Liver (tissue), 9 donors: Measurements from ENCODE around the gene PPT2. TPM values are rescaled to one million over a fixed set of nuclear protein-coding genes. Genes with fewer than 3 reads are reported as not detected.

ENCODE experiments used
- DNase-seq: peaks from one replicate; pipeline ENCODE4 v3.0.0-alpha.2; 2017; ENCODE audit warnings: low spot score
- H3K27ac ChIP-seq, 2 donors: one replicate each; pipeline ENCODE4 v1.7.0; 2013; ENCODE audit warnings: inconsistent platforms in 2 of 2, low read length in 2 of 2, control low read depth in 1 of 2, low read depth in 1 of 2, mild to moderate bottlenecking in 1 of 2
- H3K27me3 ChIP-seq, 4 donors: one replicate each; pipeline versions ENCODE4 v1.6.1 to v1.7.0; 2013; ENCODE audit warnings: low read length in 3 of 4, inconsistent platforms in 1 of 4, mild to moderate bottlenecking in 1 of 4, moderate library complexity in 1 of 4; ENCODE audit not compliant: control insufficient read depth in 4 of 4, insufficient read depth in 4 of 4
- H3K36me3 ChIP-seq, 4 donors: one replicate each; pipeline versions ENCODE4 v1.6.1 to v1.7.0; 2013; ENCODE audit warnings: low read length in 3 of 4, mild to moderate bottlenecking in 3 of 4, low read depth in 1 of 4, moderate library complexity in 1 of 4; ENCODE audit not compliant: control insufficient read depth in 4 of 4, insufficient read depth in 3 of 4
- H3K4me1 ChIP-seq, 4 donors: one replicate each; pipeline versions ENCODE4 v1.6.1 to v1.7.0; 2013; ENCODE audit warnings: low read length in 3 of 4, mild to moderate bottlenecking in 3 of 4, moderate library complexity in 1 of 4; ENCODE audit not compliant: control insufficient read depth in 4 of 4, insufficient read depth in 4 of 4
- H3K4me3 ChIP-seq, 3 donors: one replicate each; pipeline versions ENCODE4 v1.6.1 to v1.7.0; 2013; ENCODE audit warnings: low read length in 3 of 3, control low read depth in 1 of 3, low read depth in 1 of 3, mild to moderate bottlenecking in 1 of 3
- H3K9ac ChIP-seq, 2 donors: one replicate each; pipeline ENCODE4 v1.7.0; 2013; ENCODE audit warnings: low read length in 2 of 2, mild to moderate bottlenecking in 2 of 2, moderate library complexity in 2 of 2, control low read depth in 1 of 2, low read depth in 1 of 2
- H3K9me3 ChIP-seq, 4 donors: one replicate each; pipeline versions ENCODE4 v1.6.1 to v1.7.0; 2013; ENCODE audit warnings: low read length in 3 of 4; ENCODE audit not compliant: control insufficient read depth in 4 of 4
- EGR1 ChIP-seq, 2 donors: IDR thresholded peaks; 2 replicates each; pipeline ENCODE4 v1.6.1; 2016 to 2018; ENCODE audit warnings: antibody characterized with exemption in 2 of 2, low read depth in 2 of 2
- FOXA1 ChIP-seq: IDR thresholded peaks from 2 replicates; pipeline ENCODE4 v1.6.1; 2016; ENCODE audit warnings: antibody characterized with exemption
- FOXA2 ChIP-seq: IDR thresholded peaks from 2 replicates; pipeline ENCODE4 v1.6.1; 2016; ENCODE audit warnings: antibody characterized with exemption
- GABPA ChIP-seq, 2 donors: IDR thresholded peaks in 1 of 2; conservative IDR thresholded peaks in 1 of 2; 2 replicates each; pipeline ENCODE4 v1.6.1; 2016; ENCODE audit warnings: antibody characterized with exemption in 2 of 2, mild to moderate bottlenecking in 1 of 2, moderate library complexity in 1 of 2
- HNF4G ChIP-seq: IDR thresholded peaks from 2 replicates; pipeline ENCODE4 v1.6.1; 2016; ENCODE audit warnings: antibody characterized with exemption
- JUND ChIP-seq, 2 donors: IDR thresholded peaks; 2 replicates each; pipeline ENCODE4 v1.6.1; 2016; ENCODE audit warnings: antibody characterized with exemption in 2 of 2
- NR2F2 ChIP-seq: IDR thresholded peaks from 2 replicates; pipeline ENCODE4 v1.6.1; 2016; ENCODE audit warnings: antibody characterized with exemption
- RXRA ChIP-seq, 2 donors: IDR thresholded peaks; 2 replicates each; pipeline ENCODE4 v1.6.1; 2017 to 2018; ENCODE audit warnings: antibody characterized with exemption in 2 of 2, mild to moderate bottlenecking in 1 of 2
- SP1 ChIP-seq: IDR thresholded peaks from 2 replicates; pipeline ENCODE4 v1.6.1; 2018; ENCODE audit warnings: antibody characterized with exemption, mild to moderate bottlenecking
- TAF1 ChIP-seq: conservative IDR thresholded peaks from 2 replicates; pipeline ENCODE4 v1.6.1; 2016; ENCODE audit warnings: antibody characterized with exemption, mild to moderate bottlenecking
- WGBS: extraction: QIAGEN DNeasy Blood & Tissue Kit; methylation state at CpG from one replicate; pipeline ENCODE4 v1.1.7; 2013; 5-methylcytosine and 5-hydroxymethylcytosine counted together
- polyA plus RNA-seq, 2 donors: library from polyadenylated mRNA; stranded (reverse) in 1 of 2; unstranded in 1 of 2; fragments of 200-250 nt in 1 of 2; fragments of >200 nt in 1 of 2; fragmentation: Nextera tagmentation in 1 of 2; extraction: Ambion mirVana in 1 of 2; gene quantifications; one replicate each; pipeline versions ENCODE4 v1.2.1 to v1.2.3, GENCODE V29; 2013 to 2015
- total RNA-seq, 2 donors: library from RNA; depleted of rRNA; stranded (reverse); fragments of >200 nt; gene quantifications; one replicate each; pipeline ENCODE4 v1.2.3, GENCODE V29; 2014
- TF ChIP-seq, protein P1 (sequence below): IDR thresholded peaks from 2 replicates; pipeline ENCODE4 v1.6.1; 2016; ENCODE audit warnings: antibody characterized with exemption
- TF ChIP-seq, protein P2 (sequence below): IDR thresholded peaks from 2 replicates; pipeline ENCODE4 v1.6.1; 2016; ENCODE audit warnings: antibody characterized with exemption
- donor health status: healthy.
- donor health status: healthy.
- donor health status: healthy.
- donor health status: healthy.
- donor health status: healthy.

The PPT2 gene
- total and polyA plus RNA-seq, 4 donors, result 7.6 to 47.4 (median 15.1) TPM

DNA sequence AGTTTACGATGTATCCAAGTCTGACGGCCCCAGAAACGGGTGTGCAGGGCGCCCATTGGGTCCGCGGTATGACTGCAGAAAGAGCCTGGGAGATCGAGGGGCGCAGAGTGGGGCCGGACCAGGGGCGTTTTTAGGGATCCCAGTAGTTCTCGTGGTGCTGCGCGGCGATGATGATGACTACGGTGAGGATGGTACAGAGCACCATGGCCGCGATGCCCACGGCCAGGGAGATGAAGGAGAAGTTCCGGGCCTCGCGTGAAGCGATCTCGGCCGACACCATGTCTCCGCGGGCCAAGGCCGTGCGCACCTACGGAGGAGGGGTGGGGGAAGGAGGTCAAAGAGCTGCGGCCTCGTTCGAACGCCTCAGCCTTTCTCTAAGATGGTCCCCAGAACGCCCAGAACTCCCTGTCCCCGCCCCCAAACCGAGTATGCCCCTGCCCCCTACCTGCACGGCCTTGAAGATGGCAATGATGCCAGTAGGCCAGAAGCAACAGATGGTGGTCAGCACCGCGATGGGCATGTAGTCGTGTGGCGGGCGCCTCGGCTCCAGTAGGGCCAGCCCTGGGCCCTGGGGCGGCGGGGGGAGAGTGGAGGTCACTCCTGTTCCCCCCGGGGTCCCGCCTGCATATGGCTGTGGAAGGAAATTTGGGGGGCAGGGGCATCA is 4.7 kb upstream of the PPT2 start:
- TF ChIP-seq HNF4G, result no peak
- TF ChIP-seq, protein P1, sequence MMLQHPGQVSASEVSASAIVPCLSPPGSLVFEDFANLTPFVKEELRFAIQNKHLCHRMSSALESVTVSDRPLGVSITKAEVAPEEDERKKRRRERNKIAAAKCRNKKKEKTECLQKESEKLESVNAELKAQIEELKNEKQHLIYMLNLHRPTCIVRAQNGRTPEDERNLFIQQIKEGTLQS, result no peak
- no peak for TF ChIP-seq JUND (IDR thresholded peaks at IDR 0.05)
- TF ChIP-seq, protein P2, sequence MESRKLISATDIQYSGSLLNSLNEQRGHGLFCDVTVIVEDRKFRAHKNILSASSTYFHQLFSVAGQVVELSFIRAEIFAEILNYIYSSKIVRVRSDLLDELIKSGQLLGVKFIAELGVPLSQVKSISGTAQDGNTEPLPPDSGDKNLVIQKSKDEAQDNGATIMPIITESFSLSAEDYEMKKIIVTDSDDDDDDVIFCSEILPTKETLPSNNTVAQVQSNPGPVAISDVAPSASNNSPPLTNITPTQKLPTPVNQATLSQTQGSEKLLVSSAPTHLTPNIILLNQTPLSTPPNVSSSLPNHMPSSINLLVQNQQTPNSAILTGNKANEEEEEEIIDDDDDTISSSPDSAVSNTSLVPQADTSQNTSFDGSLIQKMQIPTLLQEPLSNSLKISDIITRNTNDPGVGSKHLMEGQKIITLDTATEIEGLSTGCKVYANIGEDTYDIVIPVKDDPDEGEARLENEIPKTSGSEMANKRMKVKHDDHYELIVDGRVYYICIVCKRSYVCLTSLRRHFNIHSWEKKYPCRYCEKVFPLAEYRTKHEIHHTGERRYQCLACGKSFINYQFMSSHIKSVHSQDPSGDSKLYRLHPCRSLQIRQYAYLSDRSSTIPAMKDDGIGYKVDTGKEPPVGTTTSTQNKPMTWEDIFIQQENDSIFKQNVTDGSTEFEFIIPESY, result no peak
- TF ChIP-seq TAF1, result no peak
- TF ChIP-seq GABPA (IDR thresholded peaks at IDR 0.05 in 1 of 2, conservative IDR thresholded peaks at IDR 0.05 in 1 of 2), result no peak
- Histone ChIP-seq H3K36me3 (no peaks in the 10 kb centered on the region), H3K9ac (no peak overlapping the region), H3K27me3 (peaks cover 0 to 5% (median 0%) of the 10 kb centered on the region in 4 donors), H3K4me1 (peaks cover 0 to 12% (median 5%) of the 10 kb centered on the region in 4 donors), H3K27ac (no peak overlapping the region), H3K9me3 (peaks cover 0 to 2% (median 0%) of the 10 kb centered on the region in 4 donors), H3K4me3 (peak overlapping the region in 1 of 3 donors; percentile 1)
- no peak for DNase-seq
- 41% methylated on average over 47 of the region's 47 CpGs for WGBS

DNA sequence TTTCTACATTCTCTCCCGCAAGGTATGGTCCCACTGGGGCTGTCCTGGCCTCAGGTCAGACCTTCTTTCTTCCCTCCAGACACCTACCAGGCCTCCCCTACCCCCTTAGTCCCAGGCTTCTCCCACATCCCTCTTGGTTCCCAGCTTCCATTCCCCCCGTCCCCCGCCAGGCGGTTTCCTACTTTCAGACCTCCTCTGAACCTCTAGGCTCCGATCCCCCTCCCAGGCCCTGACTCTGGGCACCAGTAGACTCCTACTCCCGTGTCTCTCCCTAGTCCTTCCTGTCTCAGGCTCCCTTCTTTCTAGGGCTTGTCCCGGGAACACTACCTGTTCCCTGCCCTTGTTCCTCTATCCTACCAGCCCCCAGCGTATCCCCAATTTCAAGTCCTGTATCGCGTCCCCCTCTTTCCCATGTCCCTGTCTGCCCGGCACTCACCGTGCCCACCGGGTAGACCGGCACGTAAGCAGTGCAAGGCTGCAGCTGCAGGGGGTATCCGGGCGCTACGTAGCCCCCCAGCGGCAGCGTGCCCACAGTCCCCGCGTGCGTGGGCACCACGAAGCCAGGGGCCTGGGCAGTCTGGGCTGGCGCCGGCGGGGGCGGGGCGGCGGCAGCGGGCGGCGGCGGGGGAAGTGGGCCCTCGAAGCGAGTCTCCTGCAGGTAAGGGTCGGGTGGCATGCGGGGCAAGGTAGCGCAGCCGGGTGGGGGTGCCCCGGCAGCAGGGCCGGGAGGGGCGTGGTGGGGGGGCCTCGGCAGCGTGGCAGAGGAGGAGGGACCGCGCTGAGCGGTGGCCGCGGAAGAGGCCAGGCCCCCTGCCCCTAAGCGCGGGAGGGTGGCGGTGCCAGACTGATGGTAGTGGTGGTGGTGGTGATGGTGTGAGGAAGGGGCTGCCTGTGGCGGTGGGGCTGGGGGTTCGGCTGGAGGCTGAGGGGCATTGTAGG is 3.7 kb upstream of the PPT2 start:
- TF ChIP-seq NR2F2, result no peak
- TF ChIP-seq FOXA2, result no peak
- TF ChIP-seq RXRA (IDR thresholded peaks at IDR 0.05), result no peak
- TF ChIP-seq EGR1 (IDR thresholded peaks at IDR 0.05; ENCODE audit: low read depth in 2 of 2), result no peak
- no peak for DNase-seq
- Histone ChIP-seq H3K27me3 (peaks cover 0 to 5% (median 0%) of the 10 kb centered on the region in 4 donors), H3K4me3 (no peak overlapping the region), H3K27ac (no peak overlapping the region), H3K9ac (no peak overlapping the region), H3K4me1 (peaks cover 6 to 22% (median 10%) of the 10 kb centered on the region in 4 donors), H3K36me3 (no peaks in the 10 kb centered on the region), H3K9me3 (peaks cover 0 to 2% (median 0%) of the 10 kb centered on the region in 4 donors)
- 43% methylated on average over 55 of the region's 55 CpGs for WGBS

DNA sequence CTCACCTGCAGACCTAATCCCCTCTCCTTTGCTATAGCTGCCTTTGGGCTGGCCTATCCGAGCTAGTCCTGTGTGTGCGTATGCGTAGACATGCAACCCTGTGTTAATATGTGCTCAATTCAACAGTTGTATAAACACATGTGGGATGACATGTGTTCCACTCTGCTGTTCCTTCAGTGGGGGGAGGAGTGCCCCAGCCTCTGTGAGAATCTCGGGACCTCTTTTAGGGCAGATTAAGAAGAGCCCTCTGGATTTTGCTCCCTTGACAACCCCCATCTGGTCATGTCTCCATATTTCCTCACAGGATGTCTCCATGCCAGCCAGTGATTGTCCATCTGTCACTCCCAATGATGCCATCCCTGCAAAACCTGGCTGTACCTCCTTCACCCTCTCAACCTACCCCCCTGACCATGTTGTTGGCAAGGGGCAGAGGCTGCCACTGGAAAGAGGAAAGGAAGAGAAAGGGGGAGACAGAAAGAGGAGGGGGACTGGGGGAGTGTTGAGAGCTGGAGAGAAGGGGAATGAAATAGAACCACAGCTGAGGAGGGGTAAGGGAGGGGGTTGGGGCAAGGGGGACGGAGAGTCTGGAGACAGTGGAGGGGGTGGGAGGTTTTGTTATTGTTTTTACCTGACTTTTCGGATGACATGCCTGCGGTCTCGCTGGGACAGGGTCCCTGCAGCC is 2.6 kb upstream of the PPT2 start:
- DNase-seq, result no peak
- TF ChIP-seq FOXA1, result no peak
- TF ChIP-seq FOXA2, result no peak
- TF ChIP-seq JUND (IDR thresholded peaks at IDR 0.05), result no peak
- TF ChIP-seq SP1, result no peak
- Histone ChIP-seq H3K4me1 (peaks cover 6 to 26% (median 13%) of the 10 kb centered on the region in 4 donors), H3K27me3 (peaks cover 0 to 5% (median 0%) of the 10 kb centered on the region in 4 donors), H3K9ac (no peak overlapping the region), H3K36me3 (peaks cover 0 to 4% (median under 1%) of the 10 kb centered on the region in 4 donors), H3K4me3 (no peak overlapping the region), H3K27ac (no peak overlapping the region), H3K9me3 (peaks cover 0 to 2% (median 0%) of the 10 kb centered on the region in 4 donors)
- 56% methylated on average over 8 of the region's 8 CpGs for WGBS
